Ascending aorta (tissue), 2 donors: Measurements from ENCODE around the gene FASTKD3. TPM values are rescaled to one million over a fixed set of nuclear protein-coding genes. Genes with fewer than 3 reads are reported as not detected.

ENCODE experiments used
- DNase-seq, 2 donors: peaks; one replicate each; pipeline ENCODE4 v3.0.0-alpha.2; 2019; ENCODE audit warnings: low spot score in 2 of 2
- H3K27ac ChIP-seq, 2 donors: fragments of 200-600 bp; sonication (generic); one replicate each; pipeline ENCODE4 v1.5.1; 2016 to 2017; ENCODE audit warnings: mild to moderate bottlenecking in 1 of 2
- H3K27me3 ChIP-seq: fragments of 200-600 bp; sonication (generic); one replicate; pipeline ENCODE4 v1.5.1; 2017
- H3K36me3 ChIP-seq, 2 donors: fragments of 200-600 bp; sonication (generic); one replicate each; pipeline ENCODE4 v1.5.1; 2016
- H3K4me1 ChIP-seq, 2 donors: fragments of 200-600 bp; sonication (generic); one replicate each; pipeline ENCODE4 v1.5.1; 2016 to 2017; ENCODE audit warnings: mild to moderate bottlenecking in 1 of 2
- H3K4me3 ChIP-seq, 2 donors: fragments of 200-600 bp; sonication (generic); one replicate each; pipeline ENCODE4 v1.5.1; 2016 to 2017; ENCODE audit warnings: mild to moderate bottlenecking in 1 of 2
- H3K9me3 ChIP-seq, 2 donors: fragments of 200-600 bp; sonication (generic); one replicate each; pipeline ENCODE4 v1.5.1; 2016
- CTCF ChIP-seq, 3 experiments: fragments of 200-600 bp in 2 of 3; fragments of 450-650 bp in 1 of 3; sonication (generic) in 2 of 3; IDR thresholded peaks; one replicate each; pipeline ENCODE4 v1.5.1; 2016 to 2019; ENCODE audit warnings: antibody characterized with exemption in 3 of 3, mild to moderate bottlenecking in 1 of 3, moderate library complexity in 1 of 3
- intact Hi-C: fragments of 100-400 bp; cut with DNase I; formaldehyde crosslinking; loops from one replicate; pipeline ENCODE4 v1.15.1; 2023
- total RNA-seq: library from RNA; depleted of rRNA; stranded (reverse); fragments of >200 nt; gene quantifications from one replicate; pipeline ENCODE4 v1.1.0, GENCODE V29; 2016

FASTKD3 gene
- total RNA-seq, 1 donor from 2014 or later: not detected

GRCh38 chr5:7884491-7885267 lies 15.8 kb upstream of the FASTKD3 start:
- Histone ChIP-seq H3K9me3 (no peaks in the 10 kb centered on the region), H3K27ac (no peak overlapping the region), H3K27me3 (no peaks in the 10 kb centered on the region), H3K4me1 (no peaks in the 10 kb centered on the region), H3K4me3 (no peak overlapping the region), H3K36me3 (peaks cover 43 to 61% of the 10 kb centered on the region in 2 donors)
- DNase-seq: no peak
- intact Hi-C loops: no loop called here
- TF ChIP-seq CTCF (IDR thresholded peaks at IDR 0.05): no peak

GRCh38 chr5:7882926-7883325 lies 14.1 kb upstream of the FASTKD3 start:
- H3K4me1 ChIP-seq: no peaks in the 10 kb centered on the region
- H3K27ac ChIP-seq: no peak overlapping the region
- no peaks in the 10 kb centered on the region for H3K27me3 ChIP-seq
- DNase-seq: no peak
- intact Hi-C loops: no loop called here
- H3K4me3 ChIP-seq: no peak overlapping the region
- H3K36me3 ChIP-seq: peaks cover 37 to 66% of the 10 kb centered on the region in 2 donors
- no peaks in the 10 kb centered on the region for H3K9me3 ChIP-seq
- no peak for TF ChIP-seq CTCF (IDR thresholded peaks at IDR 0.05)

GRCh38 chr5:7881816-7882215 lies 13.0 kb upstream of the FASTKD3 start:
- no peak for DNase-seq
- no peaks in the 10 kb centered on the region for H3K9me3 ChIP-seq
- H3K27me3 ChIP-seq: no peaks in the 10 kb centered on the region
- no peak for TF ChIP-seq CTCF (IDR thresholded peaks at IDR 0.05)
- peaks cover 37 to 76% of the 10 kb centered on the region in 2 donors for H3K36me3 ChIP-seq
- no peak overlapping the region for H3K4me3 ChIP-seq
- intact Hi-C loops: no loop called here
- H3K27ac ChIP-seq: no peak overlapping the region
- no peaks in the 10 kb centered on the region for H3K4me1 ChIP-seq

GRCh38 chr5:7881091-7881490 lies 12.3 kb upstream of the FASTKD3 start:
- no peak for TF ChIP-seq CTCF (IDR thresholded peaks at IDR 0.05)
- intact Hi-C loops: no loop called here
- no peaks in the 10 kb centered on the region for H3K27me3 ChIP-seq

GRCh38 chr5:7878381-7878873 lies 9.6 kb upstream of the FASTKD3 start:
- no peak overlapping the region for H3K27ac ChIP-seq
- TF ChIP-seq CTCF (IDR thresholded peaks at IDR 0.05): no peak
- H3K36me3 ChIP-seq: peaks cover 32 to 77% of the 10 kb centered on the region in 2 donors
- no peaks in the 10 kb centered on the region for H3K9me3 ChIP-seq
- intact Hi-C loops: no loop called here
- no peaks in the 10 kb centered on the region for H3K4me1 ChIP-seq
- DNase-seq: no peak
- H3K27me3 ChIP-seq: no peaks in the 10 kb centered on the region
- no peak overlapping the region for H3K4me3 ChIP-seq

More at GRCh38 chr5:7881091-7881490, 12.3 kb upstream of the FASTKD3 start:
- Histone ChIP-seq H3K9me3 (no peaks in the 10 kb centered on the region), H3K4me3 (no peak overlapping the region), H3K4me1 (no peaks in the 10 kb centered on the region), H3K36me3 (peaks cover 42 to 84% of the 10 kb centered on the region in 2 donors), H3K27ac (no peak overlapping the region)
- no peak for DNase-seq
